ENCODE measurements around the gene EOLA1.
"Not testable (repeated sequence)": the region's sequence is repeated elsewhere in the genome, so short reads cannot be mapped to it uniquely, and the experiment has no call there.

DNA sequence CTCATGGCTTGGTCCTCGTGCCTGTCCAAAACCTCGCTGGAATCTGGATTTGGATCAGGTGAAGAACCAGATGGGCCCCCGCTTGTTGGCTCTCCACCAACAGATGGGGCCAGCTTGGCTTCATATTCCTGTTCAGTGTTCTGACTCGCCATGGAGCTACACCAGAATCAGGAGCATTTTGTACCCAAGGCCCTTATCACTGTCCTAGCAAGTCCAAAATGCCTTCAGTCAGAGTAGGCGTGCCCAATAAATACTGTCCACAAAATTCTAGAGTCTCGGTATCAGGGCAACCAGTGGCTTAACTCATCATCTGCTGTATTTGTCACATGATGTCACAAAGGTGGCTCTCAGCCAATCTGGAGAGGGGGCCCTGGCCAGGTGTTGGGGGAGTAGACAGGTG, 8.9 kb downstream of the EOLA1 start, which contains the start of gene HSFX3:
- TF ChIP-seq, protein P1, sequence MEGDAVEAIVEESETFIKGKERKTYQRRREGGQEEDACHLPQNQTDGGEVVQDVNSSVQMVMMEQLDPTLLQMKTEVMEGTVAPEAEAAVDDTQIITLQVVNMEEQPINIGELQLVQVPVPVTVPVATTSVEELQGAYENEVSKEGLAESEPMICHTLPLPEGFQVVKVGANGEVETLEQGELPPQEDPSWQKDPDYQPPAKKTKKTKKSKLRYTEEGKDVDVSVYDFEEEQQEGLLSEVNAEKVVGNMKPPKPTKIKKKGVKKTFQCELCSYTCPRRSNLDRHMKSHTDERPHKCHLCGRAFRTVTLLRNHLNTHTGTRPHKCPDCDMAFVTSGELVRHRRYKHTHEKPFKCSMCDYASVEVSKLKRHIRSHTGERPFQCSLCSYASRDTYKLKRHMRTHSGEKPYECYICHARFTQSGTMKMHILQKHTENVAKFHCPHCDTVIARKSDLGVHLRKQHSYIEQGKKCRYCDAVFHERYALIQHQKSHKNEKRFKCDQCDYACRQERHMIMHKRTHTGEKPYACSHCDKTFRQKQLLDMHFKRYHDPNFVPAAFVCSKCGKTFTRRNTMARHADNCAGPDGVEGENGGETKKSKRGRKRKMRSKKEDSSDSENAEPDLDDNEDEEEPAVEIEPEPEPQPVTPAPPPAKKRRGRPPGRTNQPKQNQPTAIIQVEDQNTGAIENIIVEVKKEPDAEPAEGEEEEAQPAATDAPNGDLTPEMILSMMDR (conservative IDR thresholded peaks at IDR 0.05 in 1 of 2, IDR thresholded peaks at IDR 0.05 in 1 of 2; ENCODE audit: low read depth in 1 of 2, low read length in 2 of 2) = not testable (repeated sequence)
- TF ChIP-seq EZH2 (IDR thresholded peaks at IDR 0.05; ENCODE audit: low read length, missing control alignments) = not testable (repeated sequence)
